HFFc6 (cell line): ENCODE results near the gene DSTN. TPM values are rescaled to one million over a fixed set of nuclear protein-coding genes. Genes with fewer than 3 reads are reported as not detected.

Experiments used
- DNase-seq: peaks from one replicate; pipeline ENCODE4 v3.0.0-alpha.2; 2018
- H3K27ac Mint-ChIP-seq: 2 replicates; pipeline ENCODE4 v1.8.0; 2020; ENCODE audit warnings: mild to moderate bottlenecking, mixed read lengths
- H3K27me3 Mint-ChIP-seq: 2 replicates; pipeline ENCODE4 v1.8.0; 2021; ENCODE audit warnings: mild to moderate bottlenecking, moderate library complexity, mixed read lengths; ENCODE audit not compliant: insufficient read depth
- H3K36me3 Mint-ChIP-seq: 2 replicates; pipeline ENCODE4 v1.8.0; 2021; ENCODE audit warnings: low read depth, mixed read lengths
- H3K4me1 Mint-ChIP-seq: 2 replicates; pipeline ENCODE4 v1.8.0; 2020; ENCODE audit warnings: low read depth, mixed read lengths
- H3K4me3 Mint-ChIP-seq: 2 replicates; pipeline ENCODE4 v1.8.0; 2020; ENCODE audit warnings: mild to moderate bottlenecking, moderate library complexity, mixed read lengths
- H3K9me3 Mint-ChIP-seq: 2 replicates; pipeline ENCODE4 v1.8.0; 2020; ENCODE audit warnings: mild to moderate bottlenecking, mixed read lengths
- CTCF ChIP-seq: fragments of 200-600 bp; sonication (generic); IDR thresholded peaks from 2 replicates; pipeline ENCODE4 v1.5.0; 2021; ENCODE audit warnings: antibody characterized with exemption, mild to moderate bottlenecking
- total RNA-seq, 6 experiments: library from RNA; stranded (reverse); fragmentation: NEBNext Ultra II Directional; extraction: Animal tissue kit (Norgen Biotek cat#: 25700); gene quantifications; 2 replicates in 1 of 6; 3 replicates in 5 of 6; pipeline ENCODE4 v1.2.3, GENCODE V29; 2021

DSTN gene
- total RNA-seq, 6 experiments from 2014 or later: 497 to 624 (median 521) TPM

GRCh38 chr20:17614176-17614811, 44.4 kb downstream of the DSTN start:
- no peak for DNase-seq
- Mint-ChIP-seq H3K9me3 (peaks cover 10% of the 10 kb centered on the region; the same call in 1 of the 2 replicates), H3K4me1 (peaks cover 10% of the 10 kb centered on the region), H3K36me3 (peaks cover 8% of the 10 kb centered on the region), H3K27me3 (peaks cover 56% of the 10 kb centered on the region), H3K27ac (peak overlapping the region; percentile 74), H3K4me3 (no peak overlapping the region; the same call in 1 of the 2 replicates)
- TF ChIP-seq CTCF: no peak

GRCh38 chr20:17614812-17615644, 45.2 kb downstream of the DSTN start:
- Mint-ChIP-seq H3K9me3 (peaks cover 4% of the 10 kb centered on the region; the same call in 1 of the 2 replicates), H3K36me3 (peaks cover 8% of the 10 kb centered on the region)

GRCh38 chr20:17615645-17616479, 46.0 kb downstream of the DSTN start:
- H3K27ac Mint-ChIP-seq: no peak overlapping the region
- peaks cover 8% of the 10 kb centered on the region for H3K36me3 Mint-ChIP-seq
- DNase-seq: no peak
- TF ChIP-seq CTCF: no peak
- H3K9me3 Mint-ChIP-seq: no peaks in the 10 kb centered on the region
- peaks cover 42% of the 10 kb centered on the region for H3K27me3 Mint-ChIP-seq
- H3K4me1 Mint-ChIP-seq: peaks cover 10% of the 10 kb centered on the region
- no peak overlapping the region for H3K4me3 Mint-ChIP-seq

More at GRCh38 chr20:17614812-17615644, 45.2 kb downstream of the DSTN start:
- Mint-ChIP-seq H3K4me1 (peaks cover 10% of the 10 kb centered on the region), H3K27me3 (peaks cover 50% of the 10 kb centered on the region), H3K4me3 (peak overlapping the region; percentile 30; the same call in 1 of the 2 replicates), H3K27ac (no peak overlapping the region; the same call in 1 of the 2 replicates)
- TF ChIP-seq CTCF: no peak
- DNase-seq: no peak

- no peak for DNase-seq
- no peak for TF ChIP-seq CTCF
- Mint-ChIP-seq H3K4me1 (peaks cover 10% of the 10 kb centered on the region), H3K9me3 (no peaks in the 10 kb centered on the region), H3K27ac (no peak overlapping the region), H3K4me3 (no peak overlapping the region), H3K27me3 (peaks cover 36% of the 10 kb centered on the region), H3K36me3 (peaks cover 8% of the 10 kb centered on the region)
Observed at GRCh38 chr20:17616480-17617211, 46.8 kb downstream of the DSTN start.
